NB4 (cell line): ENCODE results near the gene ALDH16A1.
A peak's percentile ranks its signal among the peaks of the same experiment; 100 is the strongest.
"Not testable (repeated sequence)": the region's sequence is repeated elsewhere in the genome, so short reads cannot be mapped to it uniquely, and the experiment has no call there.

ENCODE experiments used
- DNase-seq: peaks from one replicate; pipeline ENCODE4 v3.0.0; 2010; ENCODE audit warnings: low read depth
- H3K4me3 ChIP-seq: one replicate; pipeline ENCODE4 v1.5.1; 2011; ENCODE audit warnings: mild to moderate bottlenecking, low read depth, low read length, moderate library complexity
- CTCF ChIP-seq: IDR thresholded peaks from one replicate; pipeline ENCODE4 v1.5.1; 2012; ENCODE audit warnings: low read depth, low read length
- MAX ChIP-seq: IDR thresholded peaks from 2 replicates; pipeline ENCODE4 v1.6.1; 2011; ENCODE audit warnings: low read depth, low read length
- MYC ChIP-seq: IDR thresholded peaks from 2 replicates; pipeline ENCODE4 v1.6.1; 2011; ENCODE audit warnings: low read depth, low read length
- POLR2A ChIP-seq: IDR thresholded peaks from 2 replicates; pipeline ENCODE4 v1.6.1; 2011; ENCODE audit warnings: mild to moderate bottlenecking; ENCODE audit not compliant: insufficient read length; ENCODE audit errors: extremely low read depth

The ALDH16A1 gene

GRCh38 chr19:49441210-49441959, 11.6 kb upstream of the ALDH16A1 start, which contains the start of gene SLC17A7:
Gene SLC17A7 (minus strand): TSS chr19:49441527. CDS start chr19:49441379, 148 bp downstream.
- no peak within 1 kb of the TSS for H3K4me3 ChIP-seq
- no peak for DNase-seq
- TF ChIP-seq MAX (no peak), POLR2A (no peak), CTCF (no peak), MYC (no peak)

GRCh38 chr19:49441960-49442350, 11.1 kb upstream of the ALDH16A1 start:
- no peak overlapping the region for H3K4me3 ChIP-seq
- TF ChIP-seq POLR2A (no peak), MAX (no peak), MYC (no peak)
- DNase-seq, result no peak

- no peak overlapping the region for H3K4me3 ChIP-seq
- DNase-seq, result no peak
- TF ChIP-seq POLR2A (no peak), MAX (no peak), CTCF (no peak), MYC (no peak)
These were observed 10.7 kb upstream of the ALDH16A1 start for GRCh38 chr19:49442354-49442753.

GRCh38 chr19:49442771-49443365, 10.2 kb upstream of the ALDH16A1 start:
- TF ChIP-seq POLR2A (no peak), MYC (no peak), CTCF (no peak), MAX (no peak)
- peak overlapping the region; percentile 36 for H3K4me3 ChIP-seq
- DNase-seq, result peak; percentile 67

GRCh38 chr19:49443366-49444099, 9.5 kb upstream of the ALDH16A1 start:
- DNase-seq, result peak; percentile 95
- H3K4me3 ChIP-seq, result peak overlapping the region; percentile 36
- no peak for TF ChIP-seq POLR2A
- peak; percentile 64 for TF ChIP-seq MAX
- peak; percentile 46 for TF ChIP-seq MYC
- peak; percentile 84 for TF ChIP-seq CTCF

- H3K4me3 ChIP-seq, DNase-seq: not testable (repeated sequence)
These were observed 8.8 kb upstream of the ALDH16A1 start for GRCh38 chr19:49444100-49444700.
